Tibial artery (tissue), 4 donors: ENCODE results near the gene SLC2A13.

Experiments
- DNase-seq, 2 donors: peaks; one replicate each; pipeline ENCODE4 v3.0.0-alpha.2; 2019
- H3K27ac ChIP-seq, 2 donors: fragments of 200-600 bp; sonication (generic) in 1 of 2; 1 replicate in 1 of 2; 2 replicates in 1 of 2; pipeline ENCODE4 v1.5.1; 2018 to 2019; ENCODE audit warnings: mild to moderate bottlenecking in 1 of 2
- H3K27me3 ChIP-seq, 2 donors: fragments of 200-600 bp; sonication (generic) in 1 of 2; one replicate each; pipeline versions ENCODE4 v1.5.1 to v1.6.0; 2016 to 2019
- H3K36me3 ChIP-seq, 3 donors: fragments of 200-600 bp; sonication (generic) in 2 of 3; one replicate each; pipeline ENCODE4 v1.5.1; 2016 to 2019; ENCODE audit warnings: mild to moderate bottlenecking in 2 of 3
- H3K4me1 ChIP-seq, 4 donors: fragments of 200-600 bp; sonication (generic) in 2 of 4; 1 replicate in 3 of 4; 2 replicates in 1 of 4; pipeline ENCODE4 v1.5.1; 2016 to 2019
- H3K4me3 ChIP-seq, 2 donors: fragments of 200-600 bp; sonication (generic) in 1 of 2; 1 replicate in 1 of 2; 2 replicates in 1 of 2; pipeline ENCODE4 v1.5.1; 2018 to 2019; ENCODE audit warnings: mild to moderate bottlenecking in 2 of 2
- H3K9me3 ChIP-seq, 3 donors: fragments of 200-600 bp; sonication (generic) in 1 of 3; one replicate each; pipeline ENCODE4 v1.5.1; 2016 to 2019
- intact Hi-C: fragments of 100-400 bp; cut with DNase I; formaldehyde crosslinking; loops from one replicate; pipeline ENCODE4 v1.15.0; 2023; ENCODE audit warnings: low total_unique reads
- TF ChIP-seq, protein P1 (sequence below), 2 experiments: fragments of 200-600 bp in 1 of 2; fragments of 450-650 bp in 1 of 2; IDR thresholded peaks; one replicate each; pipeline ENCODE4 v1.5.1; 2017 to 2019; ENCODE audit warnings: antibody characterized with exemption in 2 of 2, mild to moderate bottlenecking in 1 of 2, moderate library complexity in 1 of 2

The SLC2A13 gene

DNA sequence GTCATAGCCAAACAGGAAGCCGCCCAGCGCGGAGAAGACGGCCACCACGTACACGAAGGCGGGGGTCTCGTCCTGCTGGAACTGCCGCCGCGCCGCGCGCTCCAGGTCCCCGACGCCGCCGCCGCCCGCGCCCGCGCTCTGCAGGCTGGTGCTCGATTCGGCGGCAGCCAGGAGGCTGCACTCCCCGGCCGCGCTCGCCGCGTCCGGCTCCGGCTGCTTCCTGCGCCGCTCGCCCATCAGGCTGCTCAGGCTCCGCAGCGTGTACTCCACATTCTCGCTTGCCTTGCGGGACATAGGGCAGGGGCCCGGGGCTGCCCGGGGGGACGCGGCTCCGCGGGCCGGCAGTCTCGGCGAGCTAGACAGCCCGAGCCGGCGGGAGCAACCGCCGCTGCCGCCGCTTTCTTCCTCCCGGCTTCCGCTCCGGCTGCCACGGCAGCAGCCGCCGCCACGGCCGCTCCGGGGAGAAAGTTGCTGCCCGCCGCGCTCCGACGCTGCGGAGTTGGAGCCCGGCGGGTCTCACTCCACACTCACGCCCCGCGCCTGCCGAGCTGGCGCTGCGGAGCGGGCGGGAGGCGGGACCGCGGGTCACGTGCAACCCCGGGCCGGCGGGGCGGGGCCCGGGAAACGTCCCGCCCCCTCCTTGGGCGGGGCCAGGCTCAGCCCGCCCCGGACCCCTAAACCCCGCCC, at the start of gene SLC2A13:
TSS of gene SLC2A13 (minus strand) at position 567 of the 687 bp plus-strand sequence. CDS start at position 294, 273 bp downstream.
- TF ChIP-seq, protein P1, sequence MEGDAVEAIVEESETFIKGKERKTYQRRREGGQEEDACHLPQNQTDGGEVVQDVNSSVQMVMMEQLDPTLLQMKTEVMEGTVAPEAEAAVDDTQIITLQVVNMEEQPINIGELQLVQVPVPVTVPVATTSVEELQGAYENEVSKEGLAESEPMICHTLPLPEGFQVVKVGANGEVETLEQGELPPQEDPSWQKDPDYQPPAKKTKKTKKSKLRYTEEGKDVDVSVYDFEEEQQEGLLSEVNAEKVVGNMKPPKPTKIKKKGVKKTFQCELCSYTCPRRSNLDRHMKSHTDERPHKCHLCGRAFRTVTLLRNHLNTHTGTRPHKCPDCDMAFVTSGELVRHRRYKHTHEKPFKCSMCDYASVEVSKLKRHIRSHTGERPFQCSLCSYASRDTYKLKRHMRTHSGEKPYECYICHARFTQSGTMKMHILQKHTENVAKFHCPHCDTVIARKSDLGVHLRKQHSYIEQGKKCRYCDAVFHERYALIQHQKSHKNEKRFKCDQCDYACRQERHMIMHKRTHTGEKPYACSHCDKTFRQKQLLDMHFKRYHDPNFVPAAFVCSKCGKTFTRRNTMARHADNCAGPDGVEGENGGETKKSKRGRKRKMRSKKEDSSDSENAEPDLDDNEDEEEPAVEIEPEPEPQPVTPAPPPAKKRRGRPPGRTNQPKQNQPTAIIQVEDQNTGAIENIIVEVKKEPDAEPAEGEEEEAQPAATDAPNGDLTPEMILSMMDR (IDR thresholded peaks at IDR 0.05): no peak
- Histone ChIP-seq H3K36me3 (no peaks in the 10 kb centered on the region), H3K4me1 (peaks cover 0 to 22% (median 5%) of the 10 kb centered on the region in 4 donors), H3K27ac (peak within 1 kb of the TSS; percentile 91), H3K27me3 (peaks cover 0 to 5% of the 10 kb centered on the region in 2 donors), H3K9me3 (no peaks in the 10 kb centered on the region), H3K4me3 (peak within 1 kb of the TSS; percentile 98 to 99)
- intact Hi-C loops: no loop called here
- peak; percentile 62 to 85 for DNase-seq

DNA sequence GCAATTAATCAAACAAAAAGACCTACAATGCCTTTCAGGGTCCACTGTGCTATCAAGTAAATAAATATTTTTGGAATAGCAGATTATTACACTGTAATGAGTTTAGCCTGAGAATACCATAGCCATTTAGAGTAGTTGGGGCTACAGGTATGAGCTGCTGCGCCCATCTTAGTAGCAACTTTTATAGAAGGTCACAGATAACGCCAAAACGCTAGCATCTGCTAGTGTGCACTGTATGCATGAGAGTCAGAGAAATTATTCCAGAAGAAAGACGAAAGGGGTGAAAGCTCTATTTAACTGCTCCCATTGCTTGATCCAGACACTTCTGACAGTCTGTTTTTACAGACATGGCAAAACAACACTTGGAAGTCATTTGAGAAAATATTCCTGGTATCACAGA, 48.5 kb upstream of the SLC2A13 start:
- TF ChIP-seq, protein P1 (IDR thresholded peaks at IDR 0.05): no peak
- no peaks in the 10 kb centered on the region for H3K36me3 ChIP-seq
- H3K27ac ChIP-seq: no peak overlapping the region
- H3K27me3 ChIP-seq: no peaks in the 10 kb centered on the region
- H3K9me3 ChIP-seq: no peaks in the 10 kb centered on the region
- H3K4me1 ChIP-seq: no peaks in the 10 kb centered on the region
- DNase-seq: no peak
- intact Hi-C loops: loop anchor here (10.0 kb wide), 1 partner anchor 70 kb away; the partner anchor contains the start of gene LRRK2
- no peak overlapping the region for H3K4me3 ChIP-seq

DNA sequence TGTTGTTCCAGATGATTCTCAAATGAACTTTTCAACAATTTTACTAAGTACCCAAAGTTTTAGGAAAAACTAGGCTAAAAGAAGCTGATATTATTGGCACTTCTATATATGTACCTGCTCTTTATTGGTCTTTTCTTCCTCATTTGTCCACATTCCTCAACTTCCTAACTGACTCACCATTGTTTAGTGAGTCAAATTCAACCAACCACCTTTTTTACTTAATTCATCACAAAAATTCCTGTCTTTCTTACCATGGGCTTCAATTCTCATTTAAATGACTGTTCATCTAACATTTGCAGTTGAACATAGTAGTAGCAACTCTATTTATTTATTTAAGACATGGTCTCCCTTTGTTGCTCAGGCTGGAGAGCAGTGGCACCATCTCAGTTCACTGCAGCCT, 47.6 kb upstream of the SLC2A13 start:
- Histone ChIP-seq H3K27me3 (no peaks in the 10 kb centered on the region), H3K36me3 (no peaks in the 10 kb centered on the region)

DNA sequence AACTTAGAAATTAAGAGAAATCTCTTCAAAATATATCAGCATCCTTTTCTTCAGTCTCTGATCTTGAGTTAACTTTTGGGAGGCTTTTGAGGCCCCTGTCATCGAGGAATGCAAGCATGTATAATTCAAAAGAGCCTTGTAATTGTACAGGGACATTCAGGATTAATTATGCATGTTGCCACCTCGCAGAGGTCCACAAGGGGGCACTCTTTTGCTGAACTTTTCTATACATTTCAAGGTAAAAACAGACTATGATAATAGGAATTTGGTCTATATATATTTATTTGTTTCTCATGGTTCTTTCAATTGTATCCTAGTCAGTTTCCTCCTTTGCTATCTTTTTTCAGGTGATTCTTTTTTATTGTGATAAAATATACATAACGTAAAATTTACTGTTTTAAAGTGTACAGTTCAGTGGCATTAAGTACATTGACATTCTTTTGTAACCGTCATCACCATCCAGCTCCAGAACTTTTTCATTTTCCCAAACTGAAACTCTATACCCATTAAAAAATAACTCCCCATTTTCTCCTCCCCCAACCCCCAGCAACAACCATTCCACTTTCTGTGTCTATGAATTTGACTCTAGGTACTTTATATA, 47.0 kb upstream of the SLC2A13 start:
- TF ChIP-seq, protein P1 (IDR thresholded peaks at IDR 0.05): peak; percentile 69 to 87
- intact Hi-C loops: loop anchor here (10.0 kb wide), 1 partner anchor 72 kb away; the partner anchor contains the start of gene LRRK2

More for the DNA sequence above, 47.6 kb upstream of the SLC2A13 start:
- TF ChIP-seq, protein P1 (IDR thresholded peaks at IDR 0.05): no peak
- no peaks in the 10 kb centered on the region for H3K9me3 ChIP-seq
- no peaks in the 10 kb centered on the region for H3K4me1 ChIP-seq
- intact Hi-C loops: loop anchor here (10.0 kb wide), 1 partner anchor 71 kb away; the partner anchor contains the start of gene LRRK2
- no peak overlapping the region for H3K4me3 ChIP-seq
- DNase-seq: no peak
- H3K27ac ChIP-seq: no peak overlapping the region

DNA sequence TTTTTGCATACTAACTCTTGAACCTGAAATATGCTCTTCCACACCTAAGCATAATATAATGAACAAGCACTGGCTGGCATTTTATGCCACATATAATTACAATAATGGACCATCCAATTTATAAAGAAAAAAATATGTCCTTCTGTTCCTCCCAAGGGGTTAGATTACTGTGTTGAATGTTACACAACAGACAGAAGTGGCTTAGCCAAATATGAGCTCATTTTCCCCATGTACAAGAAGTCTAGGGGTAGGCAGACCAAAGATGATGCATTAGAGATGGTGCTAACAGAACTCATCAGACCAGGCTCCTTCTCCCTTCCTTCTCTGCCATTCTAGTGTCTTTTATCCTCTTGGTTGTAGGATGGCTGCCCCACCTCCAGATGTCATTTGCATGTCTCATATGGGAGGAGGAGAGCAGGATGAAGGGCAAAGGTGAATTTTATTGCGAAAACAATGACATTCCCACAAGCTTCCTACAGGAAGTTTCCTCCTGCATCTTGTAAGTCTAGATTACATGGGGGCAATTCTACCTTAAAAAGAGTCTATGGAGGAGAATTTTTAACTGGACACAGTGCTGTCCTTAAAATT, 43.9 kb upstream of the SLC2A13 start:
- DNase-seq: no peak
- Histone ChIP-seq H3K9me3 (no peaks in the 10 kb centered on the region), H3K36me3 (no peaks in the 10 kb centered on the region), H3K27me3 (no peaks in the 10 kb centered on the region), H3K4me3 (no peak overlapping the region), H3K27ac (no peak overlapping the region), H3K4me1 (no peaks in the 10 kb centered on the region)
- intact Hi-C loops: loop anchor here (10.0 kb wide), 1 partner anchor 75 kb away; the partner anchor contains the start of gene LRRK2
- TF ChIP-seq, protein P1 (IDR thresholded peaks at IDR 0.05): no peak

More for the DNA sequence above, 47.0 kb upstream of the SLC2A13 start:
- DNase-seq: peak in 1 of 2 donors; percentile 54
- H3K27me3 ChIP-seq: no peaks in the 10 kb centered on the region
- no peaks in the 10 kb centered on the region for H3K36me3 ChIP-seq
- no peaks in the 10 kb centered on the region for H3K4me1 ChIP-seq
- no peak overlapping the region for H3K4me3 ChIP-seq
- no peak overlapping the region for H3K27ac ChIP-seq
- no peaks in the 10 kb centered on the region for H3K9me3 ChIP-seq
